Temporal lobe (tissue), 1 donor: ENCODE results near the gene ARPC2. TPM values are rescaled to one million over a fixed set of nuclear protein-coding genes. Genes with fewer than 3 reads are reported as not detected.

Experiments used
- total RNA-seq: library from RNA; depleted of rRNA; stranded (reverse); fragments of >200 nt; gene quantifications from one replicate; pipeline ENCODE4 v1.2.3, GENCODE V29; 2014

ARPC2 gene
- total RNA-seq, 1 donor from 2014 or later = 95.6 TPM

Other genes with a start within 250 kb of the ARPC2 start
- gene TNS1, start 214.2 kb upstream of the ARPC2 start, total RNA-seq = 7.1 TPM
- not detected for gene RUFY4, start 147.9 kb upstream of the ARPC2 start, total RNA-seq
- 0.49 TPM for gene CXCR2, start 91.2 kb upstream of the ARPC2 start, total RNA-seq
- not detected for gene CXCR1, start 50.2 kb upstream of the ARPC2 start, total RNA-seq
- 0.25 TPM for gene GPBAR1, start 43.8 kb downstream of the ARPC2 start, total RNA-seq
- gene AAMP, start 52.9 kb downstream of the ARPC2 start, total RNA-seq = 94.2 TPM
- 18.7 TPM for gene PNKD, start 53.3 kb downstream of the ARPC2 start, total RNA-seq
- 8.1 TPM for gene TMBIM1, start 75.3 kb downstream of the ARPC2 start, total RNA-seq
- gene CATIP, start 139.7 kb downstream of the ARPC2 start, total RNA-seq = under 0.01 TPM
- gene SLC11A1, start 165.1 kb downstream of the ARPC2 start, total RNA-seq = 2.0 TPM
- 8.6 TPM for gene CTDSP1, start 182.7 kb downstream of the ARPC2 start, total RNA-seq
- gene VIL1, start 201.9 kb downstream of the ARPC2 start, total RNA-seq = not detected